Keratinocyte (primary cell): ENCODE data around the gene HES3.

ENCODE experiments used
- EZH2 ChIP-seq: IDR thresholded peaks from one replicate; pipeline ENCODE4 v1.6.1; 2012; ENCODE audit warnings: inconsistent platforms, mild to moderate bottlenecking, low read length, moderate library complexity
- TF ChIP-seq, protein P1 (sequence below), 3 experiments: IDR thresholded peaks in 1 of 3; conservative IDR thresholded peaks in 1 of 3; optimal IDR thresholded peaks in 1 of 3; 2 replicates in 2 of 3; 3 replicates in 1 of 3; pipeline versions ENCODE3 to v1.5.1; 2011; ENCODE audit warnings: low read length in 3 of 3, mild to moderate bottlenecking in 3 of 3, moderate library complexity in 2 of 3, control low read depth in 1 of 3, inconsistent platforms in 1 of 3; ENCODE audit not compliant: insufficient read depth in 2 of 3; ENCODE audit errors: extremely low read depth in 1 of 3

- no peak for TF ChIP-seq EZH2
- TF ChIP-seq, protein P1, sequence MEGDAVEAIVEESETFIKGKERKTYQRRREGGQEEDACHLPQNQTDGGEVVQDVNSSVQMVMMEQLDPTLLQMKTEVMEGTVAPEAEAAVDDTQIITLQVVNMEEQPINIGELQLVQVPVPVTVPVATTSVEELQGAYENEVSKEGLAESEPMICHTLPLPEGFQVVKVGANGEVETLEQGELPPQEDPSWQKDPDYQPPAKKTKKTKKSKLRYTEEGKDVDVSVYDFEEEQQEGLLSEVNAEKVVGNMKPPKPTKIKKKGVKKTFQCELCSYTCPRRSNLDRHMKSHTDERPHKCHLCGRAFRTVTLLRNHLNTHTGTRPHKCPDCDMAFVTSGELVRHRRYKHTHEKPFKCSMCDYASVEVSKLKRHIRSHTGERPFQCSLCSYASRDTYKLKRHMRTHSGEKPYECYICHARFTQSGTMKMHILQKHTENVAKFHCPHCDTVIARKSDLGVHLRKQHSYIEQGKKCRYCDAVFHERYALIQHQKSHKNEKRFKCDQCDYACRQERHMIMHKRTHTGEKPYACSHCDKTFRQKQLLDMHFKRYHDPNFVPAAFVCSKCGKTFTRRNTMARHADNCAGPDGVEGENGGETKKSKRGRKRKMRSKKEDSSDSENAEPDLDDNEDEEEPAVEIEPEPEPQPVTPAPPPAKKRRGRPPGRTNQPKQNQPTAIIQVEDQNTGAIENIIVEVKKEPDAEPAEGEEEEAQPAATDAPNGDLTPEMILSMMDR (optimal IDR thresholded peaks at IDR 0.05 in 1 of 3, IDR thresholded peaks at IDR 0.05 in 1 of 3, conservative IDR thresholded peaks at IDR 0.05 in 1 of 3; ENCODE audit: extremely low read depth in 1 of 3, insufficient read depth in 2 of 3, low read length in 3 of 3), result no peak
These were observed 22.7 kb downstream of the HES3 start for GRCh38 chr1:6266641-6267040.
